Stimulated activated CD4-positive, alpha-beta T cell treated with anti-CD3 and anti-CD28 coated beads, Interleukin-4, amount 100 ng/mL, for 1 hour (primary cell): ENCODE data around the gene TMEM141.
"Not testable (repeated sequence)": the region's sequence is repeated elsewhere in the genome, so short reads cannot be mapped to it uniquely, and the experiment has no call there.

Experiments used
- DNase-seq: peaks from one replicate; pipeline ENCODE4 v3.0.0-alpha.2; 2020

Gene TMEM141

DNA sequence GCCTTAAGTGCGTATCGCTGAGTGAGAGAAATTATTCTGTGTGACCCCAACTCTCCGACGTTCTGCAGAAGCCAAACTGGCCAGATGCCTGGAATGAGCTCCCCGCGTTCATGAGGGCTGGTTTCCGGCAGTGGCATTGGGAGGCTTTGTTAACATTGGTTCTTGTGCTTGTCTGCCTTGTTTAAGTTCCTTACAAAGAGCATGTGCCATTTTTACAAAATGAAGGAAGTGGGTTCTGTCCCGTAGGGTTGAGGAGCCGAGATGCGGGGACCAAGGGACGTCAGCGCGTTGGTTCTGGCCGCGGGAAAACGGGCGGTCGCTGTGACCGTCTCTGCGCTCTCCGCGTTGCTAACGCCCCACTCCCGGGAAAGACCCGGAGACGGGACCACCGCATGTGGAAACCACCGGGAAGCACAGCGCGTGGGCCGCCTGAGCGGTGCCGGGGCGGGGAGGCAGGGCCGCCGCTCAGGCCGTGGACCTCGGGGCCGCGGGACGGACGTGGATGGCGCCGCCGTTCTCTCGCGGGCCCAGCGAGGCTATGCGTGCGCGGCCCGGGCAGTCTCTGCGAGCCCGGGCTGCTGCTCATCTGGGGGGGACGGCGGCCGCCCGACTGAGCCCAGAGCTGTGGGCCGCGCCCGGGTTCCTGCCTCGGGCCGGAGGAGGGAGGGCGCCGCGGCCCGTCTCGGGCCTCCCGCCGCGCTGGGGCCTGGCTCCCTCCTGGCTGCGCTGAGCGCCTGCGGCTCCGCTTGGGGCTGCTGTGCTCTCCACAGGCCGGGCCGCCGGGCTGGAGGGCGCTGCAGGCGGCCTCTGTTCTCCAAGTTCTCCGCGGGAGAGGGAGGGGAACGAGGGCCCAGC is 30.1 kb downstream of the TMEM141 start:
- no peak for DNase-seq

DNA sequence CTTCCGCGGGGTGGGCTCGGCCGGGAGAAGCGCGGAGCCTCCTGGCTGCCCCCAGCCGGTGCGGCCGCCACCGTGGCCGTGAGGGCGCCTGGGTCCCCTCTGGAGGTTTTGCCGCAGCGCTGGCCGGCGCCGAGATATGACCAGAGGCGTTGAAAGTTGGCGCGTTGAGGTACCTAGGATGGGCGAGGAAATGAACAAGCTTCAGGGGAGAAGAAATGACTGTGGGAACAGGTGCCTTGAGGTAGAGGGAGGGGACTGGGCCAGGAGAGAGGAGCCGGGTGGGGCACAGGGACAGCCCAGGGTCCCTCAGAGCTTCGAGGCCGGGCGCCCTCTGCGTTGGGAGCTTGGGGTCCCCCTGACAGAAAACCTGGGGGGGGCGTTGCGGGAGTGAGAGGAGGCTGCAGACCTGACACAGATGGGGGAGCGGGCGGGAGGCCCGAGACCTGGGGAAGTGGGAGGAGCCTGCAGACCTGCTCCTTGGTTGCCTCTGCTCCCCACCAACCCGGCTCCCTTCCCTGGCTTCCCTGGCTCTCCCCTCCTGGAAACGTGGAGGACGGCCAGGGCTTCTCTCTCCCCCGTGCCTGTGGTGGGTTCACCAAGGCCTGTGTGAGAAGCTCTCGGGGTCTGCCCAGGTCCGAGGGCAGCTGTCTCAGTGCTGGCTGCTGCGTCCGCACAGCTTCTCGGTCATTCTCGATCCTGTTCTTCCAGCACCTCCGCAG is 30.8 kb downstream of the TMEM141 start:
- no peak for DNase-seq

DNA sequence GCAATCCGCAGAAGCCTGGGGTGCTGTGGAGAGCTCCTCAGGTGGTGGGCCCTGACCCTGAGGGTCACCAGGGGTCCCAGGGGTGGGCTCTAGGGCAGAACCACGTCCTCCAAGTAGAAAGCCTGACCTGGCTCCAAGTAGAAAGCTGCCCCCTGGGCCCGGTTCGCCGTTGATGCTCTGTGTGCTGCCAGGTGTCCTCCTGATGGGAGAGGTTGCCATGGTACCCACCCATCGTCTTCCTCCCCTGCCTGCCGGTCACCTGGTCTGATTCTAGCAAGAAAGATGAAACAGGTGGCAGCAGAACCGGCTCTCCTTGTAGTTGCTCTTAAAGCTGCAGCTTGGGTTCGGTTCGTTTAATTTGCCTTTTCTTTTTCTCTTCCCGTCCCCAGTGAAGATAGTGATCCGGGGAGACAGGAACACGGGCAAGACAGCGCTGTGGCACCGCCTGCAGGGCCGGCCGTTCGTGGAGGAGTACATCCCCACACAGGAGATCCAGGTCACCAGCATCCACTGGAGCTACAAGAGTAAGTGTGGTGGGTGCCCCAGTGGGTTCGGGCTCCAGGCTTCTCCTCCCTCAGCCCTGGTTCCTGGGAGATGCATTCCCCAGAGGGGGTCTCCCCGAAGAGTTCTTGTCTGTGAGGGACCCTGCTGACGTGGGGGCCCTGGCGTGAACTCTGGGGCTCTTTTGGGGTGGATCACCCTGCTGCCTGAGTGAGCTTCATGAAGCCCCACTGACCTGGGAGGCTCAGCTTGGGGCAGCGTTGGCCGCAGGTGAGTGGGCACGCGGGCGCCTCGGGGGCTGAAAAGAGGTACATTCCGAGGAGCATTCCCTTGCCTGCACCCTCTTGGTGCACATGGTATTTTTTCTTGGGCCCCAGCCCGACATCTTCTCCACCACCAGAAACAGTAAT is 32.2 kb downstream of the TMEM141 start:
- DNase-seq, result no peak

DNA sequence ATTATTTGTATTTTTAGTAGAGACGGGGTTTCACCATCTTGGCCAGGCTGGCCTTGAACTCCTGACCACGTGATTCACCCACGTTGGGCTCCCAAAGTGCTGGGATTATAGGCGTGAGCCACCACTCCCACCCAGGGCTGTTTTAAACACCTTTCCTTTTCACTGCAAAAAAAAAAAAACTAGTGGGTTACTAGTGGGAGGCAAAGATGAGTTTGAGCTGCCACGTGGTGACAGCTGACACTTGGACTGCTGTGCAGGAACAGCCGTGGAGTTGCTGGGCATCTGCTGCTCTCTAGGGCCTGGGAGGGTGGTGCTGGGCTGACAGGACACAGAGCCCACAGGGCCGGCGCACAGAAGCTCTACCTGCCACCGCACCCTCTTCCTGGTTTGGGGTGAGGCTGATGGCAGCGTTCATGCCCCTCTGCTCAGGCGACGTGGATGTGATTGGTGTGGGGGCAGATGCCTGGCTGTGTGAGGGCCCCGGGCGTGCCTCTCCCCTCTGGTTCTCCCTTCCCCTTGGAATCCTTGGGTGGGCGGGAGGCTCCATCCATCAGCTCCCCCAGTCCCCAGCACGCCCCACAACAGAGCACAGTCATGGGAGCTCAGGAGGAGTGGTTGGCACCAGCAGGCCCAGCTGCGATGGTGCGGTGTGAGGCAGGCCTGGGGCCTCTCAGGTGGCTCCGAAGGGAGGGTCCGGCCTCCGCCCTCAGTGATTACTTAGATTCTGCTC is 33.5 kb downstream of the TMEM141 start:
- DNase-seq, result no peak

DNA sequence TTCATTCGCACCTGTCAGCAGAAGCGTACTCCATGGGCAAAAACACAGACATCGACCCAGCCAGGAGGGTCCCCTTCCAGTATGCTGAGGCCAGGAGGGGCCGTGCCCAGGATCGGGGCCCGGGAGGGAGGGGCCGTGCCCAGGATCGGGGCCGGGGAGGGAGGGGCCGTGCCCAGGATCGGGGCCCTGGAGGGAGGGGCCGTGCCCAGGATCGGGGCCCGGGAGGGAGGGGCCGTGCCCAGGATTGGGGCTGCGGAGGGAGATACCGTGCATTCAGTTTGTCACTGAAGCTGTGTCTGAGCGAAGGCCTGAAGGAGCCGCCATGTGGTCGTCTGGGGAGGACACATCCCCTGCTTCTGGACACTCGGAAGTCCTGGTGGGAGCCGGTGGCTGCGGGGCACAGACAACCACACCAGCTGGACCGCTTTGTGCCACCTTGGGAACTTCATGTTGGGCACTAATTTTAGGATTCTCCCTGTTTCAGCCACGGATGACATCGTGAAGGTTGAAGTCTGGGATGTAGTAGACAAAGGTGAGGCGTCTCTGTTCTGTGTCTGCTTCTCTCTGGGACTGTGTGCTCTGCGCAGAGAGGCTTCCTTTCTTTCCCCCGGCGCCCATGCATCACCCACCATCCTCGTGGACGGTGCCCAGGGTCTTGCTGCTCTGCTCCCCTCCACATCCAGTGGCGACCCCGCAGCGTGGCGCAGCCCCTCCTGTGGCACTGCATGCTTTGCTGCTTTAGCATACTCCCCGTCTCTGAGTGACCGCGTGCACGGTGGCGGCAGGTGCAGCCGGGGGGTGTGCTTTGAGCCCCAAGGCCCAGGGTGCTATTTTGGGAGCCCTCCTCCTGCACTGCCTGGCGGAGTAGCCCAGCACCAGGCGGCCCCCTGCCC is 34.4 kb downstream of the TMEM141 start:
- no peak for DNase-seq

DNA sequence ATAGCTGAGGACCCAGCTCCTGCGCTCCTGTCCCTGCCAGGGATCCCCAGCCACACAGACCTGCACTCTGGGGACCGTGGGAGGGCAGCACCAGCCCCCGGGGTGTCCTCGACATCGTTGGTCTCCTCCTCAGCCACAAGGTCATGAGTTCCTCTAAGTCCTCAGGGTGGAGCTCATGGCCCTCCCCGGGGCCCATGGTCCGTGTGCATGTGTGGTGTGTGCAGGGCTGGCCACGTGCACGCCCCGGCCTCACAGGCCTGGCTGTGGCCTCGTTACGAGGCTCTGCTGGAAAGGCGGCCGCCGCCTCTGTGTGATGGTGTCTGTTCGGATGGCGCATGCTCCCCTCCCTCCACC is 35.0 kb downstream of the TMEM141 start:
- no peak for DNase-seq

DNA sequence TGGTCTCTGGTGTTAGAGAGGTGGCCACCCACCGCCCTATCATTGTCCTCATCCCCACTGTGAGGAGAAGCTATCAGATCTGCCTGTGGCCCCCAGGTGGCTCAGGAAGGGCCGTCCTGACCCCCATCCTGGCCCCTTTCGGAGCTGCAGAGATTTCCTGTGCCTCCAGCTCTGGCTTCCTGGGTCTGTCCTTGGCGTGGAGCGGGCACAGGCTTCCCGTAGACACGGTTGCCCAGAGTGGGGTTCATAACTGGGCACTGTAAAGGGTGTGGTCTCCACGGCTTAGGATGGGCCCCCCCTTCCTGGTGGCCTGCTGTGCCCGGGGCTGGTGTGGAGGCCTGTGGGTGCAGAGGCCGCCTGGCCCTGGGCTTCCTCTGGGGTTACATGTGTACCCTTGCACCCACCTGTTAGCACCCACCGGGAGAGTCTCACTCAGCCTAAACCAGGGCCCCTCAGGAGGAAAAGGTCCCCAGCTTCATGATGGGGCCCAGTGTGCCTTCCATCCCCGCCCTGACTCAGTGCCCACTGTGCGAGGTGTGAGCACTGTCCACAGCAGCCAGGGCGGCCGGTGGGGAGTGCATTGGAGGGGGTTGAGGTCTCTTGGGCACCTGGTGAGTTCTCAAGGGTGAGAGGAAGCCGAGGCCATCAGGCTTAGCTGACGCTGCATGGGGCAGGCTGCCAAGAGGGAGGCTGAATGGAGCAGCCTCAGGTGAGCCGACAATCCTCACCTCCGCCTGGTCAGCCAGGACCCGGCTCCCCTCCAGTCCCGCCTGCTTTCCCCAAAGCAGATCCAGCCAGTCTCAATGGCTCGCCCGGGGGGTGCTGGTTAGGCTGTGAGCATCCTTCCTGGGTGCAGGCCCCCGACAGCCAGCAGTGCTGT is 35.8 kb downstream of the TMEM141 start:
- no peak for DNase-seq

DNA sequence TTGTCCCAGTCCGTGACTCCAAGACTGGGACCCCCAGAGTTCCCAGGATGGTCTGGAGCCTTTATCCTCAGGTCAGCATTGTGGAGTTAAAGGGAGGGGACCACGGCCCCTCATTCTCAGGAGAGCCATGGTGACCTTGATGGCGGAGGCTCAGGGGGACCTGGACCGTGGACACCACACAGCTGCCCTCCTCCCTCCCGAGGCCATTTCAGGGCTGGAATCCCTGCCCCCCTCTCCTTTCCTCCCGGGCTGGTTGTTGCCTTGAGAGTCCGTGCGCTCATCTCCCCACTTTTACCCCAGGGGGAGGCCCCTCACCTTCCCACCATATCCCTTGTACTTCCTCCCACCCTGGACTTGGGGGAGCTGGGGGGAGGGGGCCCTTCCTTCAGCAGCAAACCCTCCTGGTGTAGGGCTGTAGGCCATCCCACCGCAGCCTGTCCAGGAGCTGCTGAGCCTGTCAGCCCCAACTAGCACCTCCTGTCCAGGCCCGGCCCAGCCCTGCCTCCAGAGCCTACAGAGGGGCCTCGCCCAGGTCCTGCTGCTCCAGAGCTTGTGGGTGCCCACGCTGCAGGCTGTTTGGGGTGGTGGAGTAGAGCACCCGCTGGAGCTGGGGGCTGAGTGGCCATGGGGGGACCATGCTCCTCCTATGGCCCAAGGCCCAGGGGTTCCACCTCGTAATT is 36.8 kb downstream of the TMEM141 start:
- DNase-seq, result no peak

DNA sequence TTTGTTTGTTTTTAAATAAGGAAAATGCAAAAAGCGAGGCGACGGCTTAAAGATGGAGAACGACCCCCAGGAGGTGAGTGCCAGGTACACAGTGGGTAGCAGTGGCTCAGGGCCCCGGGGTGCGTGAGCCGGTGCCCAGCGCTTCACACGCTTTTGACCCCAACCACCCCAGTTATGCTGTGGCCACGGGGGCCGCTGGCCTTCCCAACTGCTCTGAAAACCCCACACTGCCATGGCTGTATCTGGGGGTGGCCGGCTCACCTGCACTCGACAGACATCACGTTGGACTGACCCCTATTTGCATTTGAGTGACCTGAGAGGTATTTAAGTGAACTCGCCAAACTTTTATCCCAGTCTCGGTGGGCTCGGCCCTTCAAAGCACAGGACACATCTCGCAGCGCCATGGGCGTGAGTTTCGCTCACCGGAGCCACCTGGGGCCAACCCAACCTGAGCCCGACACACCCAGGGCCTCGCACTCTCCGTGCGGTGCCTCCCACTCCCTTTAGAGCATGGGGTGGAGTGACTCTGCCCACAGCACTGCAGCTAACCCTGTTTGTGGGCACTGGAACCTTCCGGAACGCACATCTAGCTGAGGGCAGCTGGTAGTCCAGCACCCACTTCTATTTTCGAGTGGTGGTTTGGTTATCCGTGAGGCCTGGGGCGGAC is 37.5 kb downstream of the TMEM141 start:
- DNase-seq, result no peak

DNA sequence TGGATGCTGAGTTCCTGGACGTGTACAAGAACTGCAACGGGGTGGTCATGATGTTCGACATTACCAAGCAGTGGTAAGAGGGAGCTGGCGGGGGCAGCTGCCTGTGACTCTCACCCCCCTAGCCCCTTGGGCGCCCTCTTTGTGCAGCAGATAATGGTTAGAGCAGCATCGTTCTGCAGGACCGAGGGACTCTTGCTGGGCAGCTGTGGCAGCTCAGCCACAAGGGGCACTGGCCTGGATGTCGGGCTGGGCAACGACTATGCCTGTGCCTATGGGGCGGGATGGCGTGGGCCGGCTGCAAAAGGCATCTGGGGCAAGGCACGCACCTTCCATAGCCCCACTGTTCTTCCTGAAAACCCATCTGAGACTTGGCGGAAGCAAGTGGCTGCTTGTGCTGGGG is 38.3 kb downstream of the TMEM141 start:
- DNase-seq, result no peak

DNA sequence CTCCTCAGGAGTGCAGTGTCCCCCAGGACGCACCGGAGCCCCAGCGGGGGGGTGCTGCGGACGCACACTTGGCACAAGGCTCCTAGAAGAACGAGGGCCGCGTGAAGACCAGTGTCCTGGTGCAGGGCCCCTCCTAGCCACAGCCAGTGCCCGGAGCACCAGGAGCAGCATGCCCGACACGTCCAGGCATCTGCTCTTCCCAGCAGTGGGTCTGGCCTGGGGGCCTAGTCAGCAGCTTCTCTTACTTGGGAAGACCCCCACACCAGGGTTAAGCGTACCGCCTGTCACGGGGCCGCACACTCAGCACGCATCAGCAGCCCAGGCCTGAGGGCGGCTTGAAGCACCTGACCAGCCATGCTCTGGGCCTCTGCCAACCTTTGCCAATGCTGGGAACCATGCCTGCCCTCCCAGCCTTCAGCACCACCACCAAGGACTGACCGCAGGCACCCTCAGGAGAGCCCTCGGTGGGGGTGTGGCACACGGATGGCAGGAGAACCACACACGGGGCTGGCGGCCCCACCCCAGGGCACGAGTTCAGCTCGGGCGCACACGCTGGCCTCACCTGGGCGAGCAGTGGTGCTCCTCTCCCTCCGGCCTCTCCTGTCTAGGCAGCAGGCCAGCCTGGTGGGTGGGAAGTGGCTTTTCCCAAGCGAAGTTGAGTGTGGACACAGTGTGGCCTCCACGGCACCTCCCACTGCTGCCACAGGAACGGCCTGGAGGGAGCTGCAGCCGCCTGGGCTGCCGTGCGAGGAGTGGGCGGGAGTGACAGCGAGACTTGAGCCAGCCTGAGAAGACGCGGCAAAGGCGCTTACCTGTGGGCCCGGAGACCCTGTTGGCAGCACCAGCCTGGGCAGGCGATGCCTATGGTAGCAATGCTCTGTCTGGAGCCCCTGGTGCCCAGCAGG is 39.1 kb downstream of the TMEM141 start:
- no peak for DNase-seq

DNA sequence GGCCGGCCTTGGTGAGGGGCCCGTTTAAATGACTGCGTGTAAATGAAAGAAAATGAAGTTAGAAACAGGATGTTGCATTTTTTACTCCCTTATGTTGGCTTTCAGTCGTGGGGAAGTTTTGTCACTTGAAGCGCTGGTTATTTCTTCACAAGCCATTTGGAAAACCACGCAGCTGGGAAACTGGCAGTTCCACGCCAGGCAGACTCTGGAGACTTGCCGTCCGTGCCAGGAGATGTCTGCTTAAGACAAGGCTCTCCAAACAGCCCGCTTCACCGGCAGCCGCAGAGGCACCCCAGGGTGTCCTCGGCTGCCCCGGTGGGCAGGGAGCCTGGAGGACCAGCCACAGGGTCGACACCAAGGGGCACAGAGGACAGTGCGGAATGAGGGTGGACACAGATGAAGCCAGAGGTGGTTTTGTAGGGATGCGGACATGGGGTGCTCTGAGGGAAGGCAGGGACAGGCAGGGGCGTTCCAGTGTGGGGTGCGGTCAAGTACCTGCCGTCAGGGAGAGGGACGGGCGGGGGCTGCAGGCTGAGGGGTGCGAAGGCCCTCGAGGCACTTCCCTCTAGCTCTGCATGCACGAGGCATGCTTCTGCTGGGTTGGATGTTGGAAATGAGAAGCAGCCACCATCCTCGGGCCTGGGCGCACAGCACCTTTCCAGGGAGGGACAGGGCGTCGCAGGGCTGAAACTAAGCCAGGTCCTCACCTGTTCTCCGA is 40.0 kb downstream of the TMEM141 start:
- no peak for DNase-seq

DNA sequence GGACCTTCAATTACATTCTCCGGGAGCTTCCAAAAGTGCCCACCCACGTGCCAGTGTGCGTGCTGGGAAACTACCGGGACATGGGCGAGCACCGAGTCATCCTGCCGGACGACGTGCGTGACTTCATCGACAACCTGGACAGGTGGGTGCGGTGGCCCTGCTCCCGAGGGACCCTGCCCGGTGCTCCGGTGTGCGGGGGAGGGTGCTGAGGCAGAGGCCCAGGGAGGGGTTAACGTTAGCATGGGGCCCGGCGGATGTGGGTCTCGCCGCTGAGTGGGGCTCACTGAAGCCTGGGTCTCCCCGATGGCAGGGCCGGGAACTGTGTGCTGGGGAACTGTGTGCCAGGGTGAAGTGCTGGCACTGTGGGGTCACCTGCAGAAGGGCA is 40.6 kb downstream of the TMEM141 start:
- no peak for DNase-seq

DNA sequence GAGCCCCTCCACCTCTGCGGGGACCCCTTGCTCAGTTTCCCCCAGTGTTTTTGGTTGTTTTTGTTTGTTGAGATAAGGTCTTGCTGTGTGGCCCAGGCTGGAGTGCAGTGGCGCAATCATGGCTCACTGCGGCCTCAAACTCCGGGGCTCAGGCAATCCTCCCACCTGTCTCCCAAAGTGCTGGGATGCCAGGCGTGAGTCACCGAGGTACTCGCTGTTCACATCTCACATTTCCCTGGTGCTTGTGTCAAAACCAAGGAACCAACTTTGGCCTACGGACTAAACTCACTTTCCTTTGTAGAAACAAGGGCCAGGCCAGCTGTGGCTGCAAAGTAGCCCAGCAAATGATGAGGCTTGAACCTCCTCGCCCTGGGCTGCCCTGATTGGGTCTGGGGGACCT is 41.4 kb downstream of the TMEM141 start:
- no peak for DNase-seq

DNA sequence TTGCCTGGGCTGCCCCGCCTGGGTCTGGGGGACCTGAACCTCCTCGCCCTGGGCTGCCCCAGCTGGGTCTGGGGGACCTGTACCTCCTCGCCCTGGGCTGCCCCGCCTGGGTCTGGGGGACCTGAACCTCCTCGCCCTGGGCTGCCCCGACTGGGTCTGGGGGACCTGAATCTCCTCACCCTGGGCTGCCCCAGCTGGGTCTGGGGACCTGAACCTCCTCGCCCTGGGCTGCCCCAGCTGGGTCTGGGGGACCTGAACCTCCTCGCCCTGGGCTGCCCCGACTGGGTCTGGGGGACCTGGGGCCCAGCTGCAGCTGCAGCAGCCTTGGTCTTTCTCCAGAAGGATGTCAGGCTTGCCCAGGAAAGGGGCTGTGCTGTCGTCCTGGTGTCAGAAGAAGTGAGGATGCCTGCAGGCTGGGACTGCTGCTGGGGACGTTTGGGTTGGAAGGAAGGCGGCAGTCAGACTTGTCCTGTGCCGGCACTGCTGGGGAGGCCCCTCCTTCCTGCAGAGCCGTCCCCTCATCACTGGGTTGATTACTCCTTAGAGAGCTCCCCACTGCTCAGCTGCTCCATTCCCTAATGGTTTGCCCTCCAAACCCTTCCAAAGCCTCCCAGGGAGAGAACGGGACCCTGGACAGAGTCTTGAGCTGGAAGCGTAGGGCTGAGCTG is 42.4 kb downstream of the TMEM141 start:
- not testable (repeated sequence) for DNase-seq

DNA sequence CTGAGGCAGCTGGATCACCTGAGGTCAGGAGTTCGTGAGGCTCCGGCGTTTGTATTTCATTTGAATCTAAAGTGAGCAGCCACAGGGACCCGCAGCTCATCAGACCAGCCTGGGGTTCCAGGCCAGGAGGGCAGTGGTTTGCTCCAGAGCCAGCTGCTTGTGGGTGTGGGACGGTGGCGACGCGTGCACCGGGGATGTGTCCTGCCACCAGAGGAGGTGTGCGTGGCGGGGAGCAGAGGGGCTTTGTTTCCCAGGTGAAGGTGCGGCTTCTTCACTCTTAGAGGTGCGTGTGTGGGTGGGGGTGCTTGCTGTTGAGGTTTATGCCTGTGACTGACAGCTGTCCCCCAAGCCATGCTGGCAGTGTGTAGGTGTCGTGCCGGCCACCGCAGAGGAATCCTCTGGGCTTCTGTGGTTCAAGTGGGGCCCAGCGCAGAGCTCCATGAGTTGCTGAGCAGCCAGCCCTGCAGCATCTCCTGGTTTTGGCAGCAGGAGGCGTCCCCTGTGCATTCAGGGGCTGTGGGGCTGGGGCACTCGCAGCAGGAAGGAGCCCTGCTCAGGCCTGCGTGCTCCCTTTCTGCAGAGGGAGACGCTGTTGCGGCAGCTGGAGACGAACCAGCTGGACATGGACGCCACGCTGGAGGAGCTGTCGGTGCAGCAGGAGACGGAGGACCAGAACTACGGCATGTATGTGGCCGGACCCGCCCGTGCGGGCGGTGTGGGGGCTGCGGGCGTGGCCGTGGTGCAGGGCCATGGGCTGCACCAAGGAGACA is 44.2 kb downstream of the TMEM141 start:
- peak; percentile 1 for DNase-seq
